CD4-positive, alpha-beta T cell treated with Interferon gamma for 1 hour (primary cell): ENCODE measurements around the gene ZNF555.
"Not testable (repeated sequence)": the region's sequence is repeated elsewhere in the genome, so short reads cannot be mapped to it uniquely, and the experiment has no call there.

Experiments used
- DNase-seq: peaks from one replicate; pipeline ENCODE4 v3.0.0-alpha.2; 2020

Gene ZNF555

DNA sequence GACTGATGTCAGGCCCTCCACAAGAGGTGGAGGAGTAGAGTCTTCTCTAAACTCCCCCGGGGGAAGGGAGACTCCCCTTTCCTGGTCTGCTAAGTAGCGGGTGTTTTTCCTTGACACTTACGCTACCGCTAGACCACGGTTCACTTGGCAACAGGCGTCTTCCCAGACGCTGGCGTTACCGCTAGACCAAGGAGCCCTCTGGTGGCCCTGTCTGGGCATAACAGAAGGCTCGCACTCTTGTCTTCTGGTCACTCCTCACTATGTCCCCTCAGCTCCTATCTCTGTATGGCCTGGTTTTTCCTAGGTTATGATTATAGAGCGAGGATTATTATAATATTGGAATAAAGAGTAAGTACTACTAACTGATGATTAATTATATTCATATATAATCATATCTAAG lies 30.9 kb downstream of the ZNF555 start:
- not testable (repeated sequence) for DNase-seq

DNA sequence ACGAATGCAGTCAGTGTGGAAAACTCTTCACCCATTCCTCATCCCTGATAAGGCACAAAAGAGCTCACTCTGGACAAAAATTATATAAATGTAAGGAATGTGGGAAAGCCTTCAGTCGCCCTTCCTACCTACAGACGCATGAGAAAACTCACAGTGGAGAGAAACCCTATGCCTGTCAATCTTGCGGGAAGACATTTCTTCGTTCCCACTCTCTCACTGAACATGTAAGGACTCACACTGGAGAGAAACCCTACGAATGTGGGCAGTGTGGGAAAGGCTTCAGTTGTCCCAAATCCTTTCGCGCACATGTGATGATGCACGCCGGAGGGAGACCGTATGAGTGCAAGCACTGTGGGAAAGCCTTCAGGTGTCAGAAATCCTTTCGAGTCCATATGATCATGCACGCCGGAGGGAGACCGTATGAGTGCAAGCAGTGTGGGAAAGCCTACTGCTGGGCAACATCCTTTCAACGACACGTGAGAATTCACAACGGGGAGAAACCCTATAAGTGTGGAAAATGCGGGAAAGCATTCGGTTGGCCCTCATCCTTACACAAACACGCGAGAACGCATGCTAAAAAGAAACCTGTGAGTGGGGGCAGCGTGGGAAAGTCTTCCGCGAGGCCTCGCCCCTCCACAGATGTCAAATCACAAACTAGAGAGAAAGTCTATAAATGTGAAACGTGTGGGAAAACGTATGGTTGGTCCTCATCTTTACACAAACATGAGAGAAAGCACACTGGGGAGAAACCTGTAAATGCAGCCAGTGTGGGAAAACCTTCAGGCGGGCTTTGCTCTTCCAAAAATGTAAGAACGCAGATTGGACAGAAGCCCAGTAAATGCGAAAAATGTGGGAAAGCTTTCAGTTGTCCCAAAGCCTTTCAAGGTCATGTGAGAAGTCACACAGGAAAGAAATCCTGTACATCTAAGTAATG lies 36.4 kb downstream of the ZNF555 start:
- DNase-seq, result no peak

DNA sequence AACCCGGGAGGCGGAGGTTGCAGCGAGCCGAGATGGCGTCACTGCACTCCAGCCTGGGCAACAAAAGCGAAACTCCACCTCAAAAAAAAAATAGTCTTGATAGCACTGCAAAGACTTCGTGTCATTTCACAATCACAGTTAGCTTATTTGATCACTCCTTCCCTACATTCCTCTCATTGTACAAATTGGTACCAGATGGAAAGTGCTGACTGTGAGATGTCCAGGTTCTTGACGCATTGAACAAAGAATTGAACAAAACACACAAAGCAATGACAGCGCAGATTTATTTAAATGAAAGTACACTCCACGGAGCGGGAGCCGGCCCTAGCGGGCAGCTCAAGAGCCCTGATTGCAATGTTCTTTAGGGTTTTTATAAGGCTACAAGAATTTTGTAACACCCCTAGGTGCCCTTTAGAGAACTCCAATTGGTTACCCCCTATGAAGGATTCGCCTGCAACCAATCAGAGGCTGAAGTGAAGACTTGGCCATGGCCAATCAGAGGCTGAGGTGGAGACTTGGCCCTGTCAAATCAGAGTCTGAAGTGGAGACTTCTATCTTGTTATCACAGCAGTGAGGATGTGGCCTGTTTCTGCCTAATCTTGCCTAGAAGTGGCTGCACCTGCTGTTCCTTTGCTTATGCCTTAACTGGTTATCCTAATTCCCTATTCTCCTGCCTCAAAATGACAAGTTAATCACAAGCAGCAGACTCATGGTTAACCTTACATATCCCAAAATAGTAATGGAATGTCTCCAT lies 42.6 kb downstream of the ZNF555 start:
- no peak for DNase-seq

DNA sequence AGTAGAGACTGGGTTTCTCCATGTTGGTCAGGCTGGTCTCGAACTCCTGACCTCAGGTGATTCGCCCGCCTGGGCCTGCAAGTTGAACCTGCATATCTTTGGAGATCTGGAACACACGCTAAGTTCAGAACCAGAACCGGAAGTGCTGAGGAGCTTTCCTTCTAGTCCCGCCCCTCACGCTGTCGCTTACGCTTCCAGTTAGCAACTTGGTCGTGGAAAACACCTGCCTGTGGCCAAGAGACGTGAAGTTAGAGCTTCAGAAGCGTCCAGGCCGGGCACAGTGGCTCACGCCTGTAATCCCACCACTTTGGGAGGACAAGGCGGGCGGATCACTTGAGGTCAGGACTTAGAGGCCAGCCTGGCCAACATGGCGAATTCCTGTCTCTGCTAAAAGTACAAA lies 44.5 kb downstream of the ZNF555 start:
- DNase-seq, result no peak

DNA sequence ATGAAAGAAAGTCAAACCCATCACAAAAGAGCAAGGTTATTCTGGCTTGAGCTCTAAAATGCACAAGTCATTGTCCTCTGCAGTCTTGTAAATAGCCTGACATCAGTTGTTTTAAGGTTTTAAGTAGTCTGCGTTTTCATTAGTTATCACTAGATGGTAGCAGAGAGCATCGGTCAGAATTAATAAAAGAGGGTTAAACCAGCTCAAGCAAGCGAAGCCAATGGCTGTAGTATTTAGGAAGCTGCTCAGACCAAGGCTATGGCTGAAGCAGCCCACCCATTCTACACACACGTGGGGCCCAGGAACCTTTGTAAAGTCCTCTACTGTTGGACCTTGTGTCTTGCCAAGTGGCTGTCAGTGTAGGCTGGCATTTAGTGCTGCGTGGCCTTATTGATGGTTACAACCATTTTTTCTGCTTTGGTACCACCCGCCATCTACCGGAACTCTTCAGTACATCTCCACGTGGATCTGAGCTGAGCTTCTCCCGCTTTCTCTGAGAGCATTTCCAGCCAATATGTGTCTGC lies 46.2 kb downstream of the ZNF555 start:
- no peak for DNase-seq

DNA sequence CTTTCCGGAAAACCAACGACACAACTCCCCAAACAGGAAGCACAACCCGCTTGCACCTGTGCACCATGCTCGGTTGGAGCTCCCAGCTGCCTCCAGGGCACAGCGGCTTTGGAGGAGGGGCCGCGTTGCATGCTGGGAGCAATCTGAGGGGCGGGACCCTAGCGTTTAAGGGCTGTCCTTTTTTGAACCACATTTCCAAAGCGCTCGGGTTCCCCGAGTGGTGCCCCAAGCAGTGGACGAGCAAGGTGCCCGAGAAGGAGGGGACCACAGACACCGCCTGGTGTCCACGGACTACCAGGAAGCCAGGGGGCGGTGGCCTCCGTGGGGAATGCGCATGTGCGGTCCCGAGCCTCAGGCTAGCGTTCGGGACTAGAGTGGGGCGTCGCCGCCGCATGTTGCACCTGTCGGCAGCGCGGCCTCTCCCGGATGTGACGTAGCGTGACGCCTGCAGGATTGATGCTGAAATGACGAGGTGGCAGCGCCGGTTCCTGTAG lies 47.5 kb downstream of the ZNF555 start:
- peak; percentile 85 for DNase-seq

DNA sequence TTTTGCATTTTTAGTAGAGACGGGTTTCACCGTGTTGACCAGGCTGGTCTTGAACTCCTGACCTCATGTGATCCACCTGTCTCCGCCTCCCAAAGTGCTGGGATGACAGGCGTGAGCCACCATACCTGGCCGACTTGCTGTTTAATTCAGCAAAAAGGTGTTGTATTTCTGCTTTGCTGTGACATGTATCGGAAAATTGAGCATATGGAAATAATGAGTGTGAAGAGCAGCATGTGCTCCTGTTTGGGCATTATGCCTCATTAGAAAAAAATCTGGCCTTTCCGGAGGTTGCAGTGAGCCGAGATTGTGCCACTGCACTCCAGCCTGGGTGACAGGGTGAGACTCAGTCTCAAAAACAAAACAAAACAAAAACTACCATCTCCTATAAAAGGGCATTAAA lies 49.3 kb downstream of the ZNF555 start:
- not testable (repeated sequence) for DNase-seq

DNA sequence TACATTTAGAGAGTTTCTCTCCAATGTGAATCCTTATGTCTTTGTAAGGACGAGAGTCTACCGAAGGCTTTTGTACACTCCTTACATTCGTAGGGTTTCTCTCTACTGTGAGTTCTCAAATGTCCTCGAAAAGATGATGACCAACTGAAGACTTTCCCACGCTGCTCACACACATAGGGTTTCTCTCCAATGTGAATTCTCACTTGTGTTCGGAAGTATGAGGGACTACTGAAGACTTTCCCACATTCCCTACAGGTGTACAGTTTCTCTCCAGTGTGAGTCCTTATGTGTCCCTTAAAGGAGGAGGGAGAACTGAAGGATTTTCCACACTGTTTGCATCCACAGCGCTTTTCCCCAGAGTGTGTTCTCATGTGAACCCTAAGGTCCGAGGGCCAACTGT lies 55.4 kb downstream of the ZNF555 start:
- DNase-seq, result no peak

DNA sequence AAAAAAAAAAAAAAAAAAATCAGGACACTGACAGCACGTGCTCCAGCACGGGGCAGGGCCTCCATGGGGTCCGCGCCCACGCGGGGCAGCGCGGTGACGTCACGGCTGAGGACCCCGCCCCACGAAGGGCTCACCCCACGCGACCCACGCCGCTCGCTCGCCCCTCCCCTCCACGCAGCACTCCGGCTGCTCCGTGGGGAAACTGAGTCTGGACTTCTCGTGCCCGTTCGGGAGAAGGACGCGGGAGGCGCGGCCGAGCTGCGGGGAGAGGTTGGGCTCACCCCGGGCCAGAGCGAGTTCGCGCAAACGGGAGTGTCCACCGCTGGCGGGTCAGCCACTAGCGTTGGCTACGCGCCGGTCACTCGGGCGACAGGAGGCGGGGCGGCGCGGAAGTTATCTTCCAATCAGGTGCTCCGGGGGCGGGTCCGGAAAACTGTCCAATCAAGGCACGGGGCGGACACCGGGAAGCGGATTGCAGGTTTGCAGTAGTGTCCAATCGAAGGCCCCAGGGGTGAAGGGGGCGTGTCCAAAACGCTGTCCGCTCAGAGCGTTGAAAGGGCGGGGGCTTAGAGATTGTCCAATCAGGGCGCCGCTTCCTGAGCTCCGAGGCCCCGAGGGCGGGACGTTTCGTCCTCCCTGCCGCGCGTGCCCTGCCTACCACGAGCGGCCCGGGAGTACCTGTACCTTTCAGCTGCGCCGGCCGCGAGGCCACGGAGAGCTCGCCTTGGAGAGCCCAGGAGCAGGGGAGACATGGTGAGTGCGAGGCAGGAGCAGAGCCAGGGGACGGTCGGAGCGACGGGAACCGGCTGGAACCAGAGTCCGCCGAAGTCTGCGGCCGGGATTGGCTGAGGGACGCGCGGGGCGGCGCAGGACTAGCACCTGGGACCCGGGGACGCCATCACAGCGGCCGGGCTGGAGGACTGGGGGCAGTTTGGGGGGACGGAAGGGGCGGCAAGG lies 59.3 kb downstream of the ZNF555 start, which contains the start of gene ZNF57:
TSS of gene ZNF57 (plus strand) at position 633 of the 957 bp plus-strand sequence. CDS start at position 751, 118 bp downstream.
- DNase-seq, result peak; percentile 98

DNA sequence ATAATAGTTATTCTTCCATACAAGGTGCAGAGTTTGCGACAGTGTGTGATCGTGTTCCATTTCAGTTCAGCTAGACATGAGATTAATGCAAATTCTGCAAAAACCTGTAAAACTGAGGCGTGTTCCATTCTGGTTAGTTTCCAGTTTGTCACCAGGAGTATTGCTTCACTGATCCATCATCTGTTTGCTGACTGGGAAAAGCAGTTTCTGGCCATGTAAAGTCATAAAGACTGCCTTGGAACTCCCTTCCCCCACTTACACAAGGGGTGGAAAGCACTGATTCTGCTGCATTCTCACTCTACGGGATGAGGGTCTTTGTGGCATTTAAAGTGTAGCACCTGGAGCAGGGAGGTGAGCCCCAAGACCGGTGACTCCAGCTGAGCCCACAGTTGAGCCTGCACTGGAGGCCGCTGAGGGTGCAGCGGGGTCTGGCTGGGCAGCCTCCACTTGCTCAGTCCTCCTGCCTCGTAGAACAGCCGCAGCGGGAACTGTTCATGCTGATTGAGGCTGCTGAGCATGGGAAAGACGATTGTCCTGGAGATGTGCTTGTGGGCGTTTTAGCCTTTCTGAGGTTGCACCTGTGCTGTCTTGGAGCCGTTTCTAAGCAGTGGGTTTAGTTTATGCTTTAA lies 61.4 kb downstream of the ZNF555 start:
- no peak for DNase-seq

DNA sequence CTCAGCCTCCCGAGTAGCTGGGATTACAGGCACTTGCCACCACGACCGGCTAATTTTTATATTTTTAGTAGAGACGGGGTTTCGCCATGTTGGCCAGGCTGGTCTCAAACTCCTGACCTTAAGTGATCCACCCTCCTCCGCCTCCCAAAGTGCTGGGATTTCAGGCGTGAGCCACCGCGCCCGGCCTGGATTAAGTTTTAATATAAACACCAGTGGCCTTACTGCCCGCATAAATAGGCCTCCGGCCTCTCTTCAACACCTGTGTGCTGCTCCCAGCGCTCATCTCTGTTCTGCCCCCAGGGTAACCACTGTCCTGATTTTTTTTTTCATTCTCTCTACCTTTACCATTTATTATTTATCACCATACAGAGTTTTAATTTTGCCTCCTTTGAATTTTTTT lies 62.1 kb downstream of the ZNF555 start:
- DNase-seq, result not testable (repeated sequence)

DNA sequence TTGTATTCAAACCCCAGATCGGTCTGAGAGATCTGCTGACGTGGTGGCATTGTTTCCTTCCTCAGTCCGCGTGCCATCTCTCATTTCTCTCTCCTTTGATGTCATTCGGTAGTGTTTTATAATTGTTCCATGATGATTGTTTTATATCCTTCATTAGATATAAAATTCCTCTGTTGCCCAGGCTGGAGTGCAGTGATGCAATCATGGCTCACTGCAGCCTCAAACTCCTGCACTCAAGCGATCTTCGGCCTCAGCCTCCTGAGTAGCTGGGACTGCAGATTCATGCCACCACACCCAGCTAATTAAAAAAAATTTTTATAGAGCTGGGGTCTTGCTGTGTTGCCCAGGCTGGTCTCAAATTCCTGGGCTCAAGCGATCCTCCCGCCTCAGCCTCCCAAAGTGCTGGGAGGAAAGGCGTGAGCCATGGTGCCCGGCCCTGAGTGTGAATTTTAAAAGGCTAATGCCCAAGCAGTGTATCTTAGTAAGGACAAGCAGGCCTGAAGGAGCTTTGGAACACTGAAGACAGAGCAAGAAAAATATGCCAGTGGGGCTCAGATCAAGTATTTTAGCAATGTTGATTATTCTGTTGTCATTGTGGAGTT lies 64.7 kb downstream of the ZNF555 start:
- DNase-seq, result no peak

DNA sequence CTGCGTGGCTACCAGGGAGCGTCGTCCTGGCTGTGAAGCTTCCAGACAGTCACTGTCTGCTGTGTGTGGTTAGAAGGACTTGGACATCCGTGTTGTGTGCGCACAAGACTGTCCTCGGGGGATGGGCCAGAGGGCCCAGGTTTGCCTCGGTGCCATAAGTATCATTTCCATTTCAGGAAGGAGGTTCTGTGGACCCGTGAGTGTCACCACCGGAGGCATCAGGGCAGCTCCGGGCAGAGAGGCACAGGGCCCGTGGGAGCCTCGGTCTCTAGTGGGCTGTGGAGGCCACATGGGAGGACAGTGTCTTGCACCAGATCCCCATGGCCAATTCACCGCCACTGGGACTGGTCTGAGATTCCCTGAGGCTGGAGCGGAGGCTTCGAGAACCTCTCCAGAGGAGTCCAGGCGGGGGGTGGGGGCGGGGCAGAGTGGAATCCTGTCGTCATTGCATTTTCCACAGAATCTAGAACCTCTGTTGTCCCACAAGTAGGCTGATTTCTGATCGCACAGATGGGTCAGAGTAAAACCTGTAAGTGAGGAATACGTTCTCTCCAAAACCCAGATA lies 65.4 kb downstream of the ZNF555 start:
- DNase-seq, result no peak
